A549 (cell line): ENCODE data around the gene RBMS3. TPM values are rescaled to one million over a fixed set of nuclear protein-coding genes. Genes with fewer than 3 reads are reported as not detected.
A peak's percentile ranks its signal among the peaks of the same experiment; 100 is the strongest.

Source experiments
- ATAC-seq, 2 experiments: fragments of 200-7000 bp in 1 of 2; fragments of >200 bp in 1 of 2; cut with Nextera tagmentation in 1 of 2; cut with Tn5 transposase in 1 of 2; 3 replicates each; pipeline versions ENCODE4 v1.8.0 to v1.9.1; 2018 to 2020; ENCODE audit warnings: mild to moderate bottlenecking in 1 of 2, moderate library complexity in 1 of 2
- CTCF ChIA-PET: fragments of 300-600 bp; sonication (Branson Sonifier 250); formaldehyde crosslinking; extraction: SDS; loops from one replicate; lab custom pipeline; 2021; ENCODE audit warnings: antibody characterized with exemption, inconsistent platforms; lab: Yijun Ruan, JAX
- POLR2A ChIA-PET: fragments of 350-600 bp; formaldehyde crosslinking; extraction: SDS; loops from one replicate; lab custom pipeline; 2021; ENCODE audit warnings: antibody characterized with exemption, inconsistent platforms; lab: Yijun Ruan, JAX
- DNase-seq, 2 experiments: peaks; one replicate each; pipeline versions ENCODE4 v3.0.0 to v3.0.0-alpha.2; 2011 to 2016; ENCODE audit warnings: low read depth in 1 of 2, low spot score in 1 of 2
- FAIRE-seq: peaks from 2 replicates; lab custom pipeline; 2011; peaks lifted over from hg19 to GRCh38; lab: Jason Lieb, UNC
- H3K27ac ChIP-seq, 2 experiments: fragments of >200 bp; sonication (Bioruptor Twin); formaldehyde crosslinking; 3 replicates each; pipeline ENCODE4 v1.5.1; 2016 to 2017
- H3K4me1 ChIP-seq: fragments of >200 bp; sonication (Bioruptor Twin); formaldehyde crosslinking; 3 replicates; pipeline ENCODE4 v1.6.1; 2016
- H3K4me2 ChIP-seq: fragments of >200 bp; sonication (Bioruptor Twin); formaldehyde crosslinking; 3 replicates; pipeline ENCODE4 v1.6.1; 2016
- H3K4me3 ChIP-seq: fragments of >200 bp; sonication (Bioruptor Twin); formaldehyde crosslinking; 3 replicates; pipeline ENCODE4 v1.5.1; 2016
- H3K9me3 ChIP-seq: fragments of >200 bp; sonication (Bioruptor Twin); formaldehyde crosslinking; 3 replicates; pipeline ENCODE4 v1.6.1; 2016
- BHLHE40 ChIP-seq: IDR thresholded peaks from 2 replicates; pipeline ENCODE4 v1.6.1; 2012; ENCODE audit warnings: low read depth, low read length, inconsistent platforms
- CEBPB ChIP-seq, 2 experiments: fragments of >200 bp in 1 of 2; sonication (Bioruptor Twin) in 1 of 2; formaldehyde crosslinking in 1 of 2; IDR thresholded peaks; 2 replicates each; pipeline ENCODE4 v1.6.1; 2012 to 2016
- CHD2 ChIP-seq: fragments of 150-350 bp; IDR thresholded peaks from 2 replicates; pipeline ENCODE4 v1.6.1; 2014; ENCODE audit warnings: low read length; ENCODE audit not compliant: partially characterized antibody
- EHMT2 ChIP-seq: fragments of 200-600 bp; sonication (generic); IDR thresholded peaks from 2 replicates; pipeline ENCODE4 v1.6.1; 2016; ENCODE audit warnings: antibody characterized with exemption, low read depth, mild to moderate bottlenecking, moderate library complexity
- ESRRA ChIP-seq: fragments of 150-350 bp; IDR thresholded peaks from 2 replicates; pipeline ENCODE4 v1.6.1; 2014; ENCODE audit warnings: mild to moderate bottlenecking, low read length, borderline replicate concordance
- GATA3 ChIP-seq: IDR thresholded peaks from 2 replicates; pipeline ENCODE4 v1.6.1; 2012; ENCODE audit warnings: borderline replicate concordance
- HEYL ChIP-seq: fragments of 250-450 bp; sonication (Bioruptor Pico); IDR thresholded peaks from 2 replicates; pipeline ENCODE4 v1.8.0; 2021; ENCODE audit warnings: mild to moderate bottlenecking, moderate library complexity
- HOXB13 ChIP-seq: fragments of 250-450 bp; sonication (Bioruptor Pico); IDR thresholded peaks from 2 replicates; pipeline ENCODE4 v1.5.0; 2020; ENCODE audit warnings: low read depth, mild to moderate bottlenecking, moderate library complexity
- JUNB ChIP-seq: fragments of >200 bp; sonication (Bioruptor Twin); formaldehyde crosslinking; IDR thresholded peaks from 2 replicates; pipeline ENCODE4 v1.6.1; 2016
- KDM5A ChIP-seq: fragments of 200-600 bp; sonication (generic); IDR thresholded peaks from 2 replicates; pipeline ENCODE4 v1.6.1; 2016; ENCODE audit warnings: antibody characterized with exemption, mild to moderate bottlenecking
- MAFK ChIP-seq: fragments of 450-650 bp; IDR thresholded peaks from 2 replicates; pipeline ENCODE4 v1.6.1; 2014; ENCODE audit not compliant: partially characterized antibody
- NFE2L2 ChIP-seq: fragments of 150-350 bp; conservative IDR thresholded peaks from 2 replicates; pipeline ENCODE4 v1.6.1; 2014; ENCODE audit warnings: low read length
- NR3C1 ChIP-seq: fragments of >200 bp; sonication (Bioruptor Twin); formaldehyde crosslinking; IDR thresholded peaks from 3 replicates; pipeline ENCODE4 v1.6.1; 2017
- POLR2A ChIP-seq: IDR thresholded peaks from 2 replicates; pipeline ENCODE4 v1.6.1; 2012; ENCODE audit warnings: mild to moderate bottlenecking, low read length
- RARB ChIP-seq: fragments of 250-450 bp; sonication (Bioruptor Pico); IDR thresholded peaks from 2 replicates; pipeline ENCODE4 v1.8.0; 2021; ENCODE audit warnings: mild to moderate bottlenecking, moderate library complexity
- RNF2 ChIP-seq: fragments of 200-600 bp; sonication (generic); IDR thresholded peaks from 2 replicates; pipeline ENCODE4 v1.6.1; 2016; ENCODE audit warnings: low read depth, mild to moderate bottlenecking, antibody characterized with exemption, moderate library complexity, borderline replicate concordance
- SMC3 ChIP-seq: fragments of >200 bp; sonication (Bioruptor Twin); formaldehyde crosslinking; IDR thresholded peaks from 3 replicates; pipeline ENCODE4 v1.6.1; 2018; ENCODE audit warnings: inconsistent platforms
- TFCP2L1 ChIP-seq: fragments of 250-450 bp; sonication (Bioruptor Pico); IDR thresholded peaks from 2 replicates; pipeline ENCODE4 v1.5.0; 2021; ENCODE audit warnings: mild to moderate bottlenecking
- ZC3H11A ChIP-seq: fragments of 450-650 bp; IDR thresholded peaks from 2 replicates; pipeline ENCODE4 v1.6.1; 2014; ENCODE audit warnings: antibody characterized with exemption, mild to moderate bottlenecking
- ZFP36 ChIP-seq: fragments of 450-650 bp; IDR thresholded peaks from 2 replicates; pipeline ENCODE4 v1.6.1; 2014; ENCODE audit warnings: borderline replicate concordance; ENCODE audit not compliant: partially characterized antibody
- WGBS: methylation state at CpG from one replicate; pipeline ENCODE4 v1.1.6; 2017; ENCODE audit errors: missing lambda C conversion rate; 5-methylcytosine and 5-hydroxymethylcytosine counted together
- polyA plus RNA-seq, 4 experiments: library from polyadenylated mRNA; depleted of rRNA in 3 of 4; stranded (reverse); fragments of >200 nt; fragmentation: RNase III in 1 of 4; extraction: RNeasy Plus Mini Kit Qiagen cat#74134 plus additional on column Dnase treatment in 1 of 4; gene quantifications; 2 replicates in 3 of 4; 3 replicates in 1 of 4; pipeline ENCODE4 v1.2.3, GENCODE V29; 2011 to 2017
- TF ChIP-seq, protein P1 (sequence below): fragments of 250-450 bp; sonication (Bioruptor Pico); IDR thresholded peaks from 2 replicates; pipeline ENCODE4 v1.5.0; 2020; ENCODE audit warnings: low read depth, mild to moderate bottlenecking, moderate library complexity
- TF ChIP-seq, protein P2 (sequence below): fragments of 250-450 bp; sonication (Bioruptor Pico); IDR thresholded peaks from 2 replicates; pipeline ENCODE4 v1.5.0; 2021; ENCODE audit warnings: mild to moderate bottlenecking, moderate library complexity, borderline replicate concordance
- TF ChIP-seq, protein P3 (sequence below): fragments of >200 bp; sonication (Bioruptor Twin); formaldehyde crosslinking; IDR thresholded peaks from 3 replicates; pipeline ENCODE4 v1.6.1; 2016
- TF ChIP-seq, protein P4 (sequence below): IDR thresholded peaks from 2 replicates; pipeline ENCODE4 v1.6.1; 2012; ENCODE audit warnings: low read depth, borderline replicate concordance
- TF ChIP-seq, protein P5 (sequence below): fragments of >200 bp; sonication (Bioruptor Twin); formaldehyde crosslinking; IDR thresholded peaks from 3 replicates; pipeline ENCODE4 v1.5.1; 2016

Gene RBMS3
- polyA plus RNA-seq, 2 of the 4 experiments (the other 2 are of a cell fraction): 0.92 to 4.1 TPM

DNA sequence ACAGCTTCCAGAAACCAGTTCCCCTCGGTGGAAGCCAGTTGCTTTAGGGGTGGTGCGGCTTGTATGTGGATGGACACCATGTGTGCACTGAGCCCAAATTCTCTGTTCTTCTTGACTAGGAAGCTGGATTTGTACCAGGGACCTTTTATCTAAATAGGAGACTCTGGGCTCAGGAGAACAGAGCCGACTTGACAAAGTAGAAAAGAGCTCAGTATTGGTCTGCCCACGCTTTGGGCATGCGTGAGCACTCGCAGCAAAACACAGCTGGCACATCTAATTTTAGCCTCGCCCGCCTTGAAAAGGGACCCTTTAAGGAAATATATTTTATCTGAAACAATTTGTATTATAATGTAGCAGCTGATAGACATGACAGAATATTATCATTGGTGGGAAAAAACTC is 1.1 kb upstream of the RBMS3 start:
- no peak for DNase-seq
- Histone ChIP-seq H3K4me2 (peak overlapping the region; percentile 84), H3K4me1 (peaks cover 19% of the 10 kb centered on the region), H3K27ac (peak overlapping the region in 1 of 2 experiments; percentile 44; a peak in 3 of 6 replicates), H3K4me3 (no peak overlapping the region; the same call in 2 of the 3 replicates), H3K9me3 (no peaks in the 10 kb centered on the region)
- FAIRE-seq: no peak
- 94% methylated on average over 8 of the region's 8 CpGs for WGBS
- ChIA-PET POLR2A (no interaction called here), CTCF (interaction anchor here (0.6 to 1.1 kb wide), 9 partner anchors 9 to 447 kb away, joined by 3 to 5 read pairs (median 3); no protein-coding TSS in a partner anchor)
- no peak for TF ChIP-seq RNF2
- no peak for TF ChIP-seq CHD2
- no peak for TF ChIP-seq GATA3
- TF ChIP-seq NR3C1: no peak
- no peak for TF ChIP-seq SMC3
- no peak for TF ChIP-seq POLR2A
- no peak for ATAC-seq

DNA sequence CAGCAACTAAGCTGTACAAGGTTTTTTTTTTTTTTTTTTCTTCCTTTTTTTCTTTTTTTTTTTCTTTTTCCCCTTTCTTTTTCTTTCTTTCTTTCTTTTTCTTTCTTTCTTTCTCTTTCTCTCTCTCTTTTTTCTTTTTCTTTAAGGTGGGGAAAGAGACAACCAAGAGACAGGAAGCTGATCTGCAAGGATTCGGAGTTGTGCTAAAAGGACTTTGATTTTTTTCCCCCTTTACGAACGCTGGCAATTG is 148 bp downstream of the RBMS3 start:
- FAIRE-seq (no peak), DNase-seq (peak in 1 of 2 experiments; percentile 31)
- H3K4me2 ChIP-seq: peak overlapping the region; percentile 84
- H3K4me3 ChIP-seq: peak overlapping the region; percentile 49
- peak overlapping the region; percentile 78 to 80 for H3K27ac ChIP-seq
- 0% methylated on average over 3 of the region's 3 CpGs for WGBS
- no peak for TF ChIP-seq SMC3
- no peak for TF ChIP-seq EHMT2
- TF ChIP-seq RARB (CRISPR knock-in tag): no peak
- TF ChIP-seq, protein P1, sequence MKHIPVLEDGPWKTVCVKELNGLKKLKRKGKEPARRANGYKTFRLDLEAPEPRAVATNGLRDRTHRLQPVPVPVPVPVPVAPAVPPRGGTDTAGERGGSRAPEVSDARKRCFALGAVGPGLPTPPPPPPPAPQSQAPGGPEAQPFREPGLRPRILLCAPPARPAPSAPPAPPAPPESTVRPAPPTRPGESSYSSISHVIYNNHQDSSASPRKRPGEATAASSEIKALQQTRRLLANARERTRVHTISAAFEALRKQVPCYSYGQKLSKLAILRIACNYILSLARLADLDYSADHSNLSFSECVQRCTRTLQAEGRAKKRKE (CRISPR knock-in tag): no peak
- TF ChIP-seq CHD2: no peak
- no peak for TF ChIP-seq NFE2L2
- no peak for TF ChIP-seq JUNB
- no peak for TF ChIP-seq BHLHE40
- no peak for TF ChIP-seq TFCP2L1
- TF ChIP-seq KDM5A: no peak
- TF ChIP-seq MAFK: no peak
- no peak for TF ChIP-seq ESRRA
- TF ChIP-seq, all 56 proteins: peak for 0
- CTCF ChIA-PET: interaction anchor here (0.6 to 1.7 kb wide), 9 partner anchors 9 to 542 kb away, joined by 3 to 5 read pairs (median 3); no protein-coding TSS in a partner anchor
- POLR2A ChIA-PET: interaction anchor here (0.6 to 1.3 kb wide), 3 partner anchors 43 to 402 kb away, joined by 3 to 5 read pairs (median 3); no protein-coding TSS in a partner anchor
- no peak for ATAC-seq
- peaks cover 31% of the 10 kb centered on the region for H3K4me1 ChIP-seq
- no peaks in the 10 kb centered on the region for H3K9me3 ChIP-seq

DNA sequence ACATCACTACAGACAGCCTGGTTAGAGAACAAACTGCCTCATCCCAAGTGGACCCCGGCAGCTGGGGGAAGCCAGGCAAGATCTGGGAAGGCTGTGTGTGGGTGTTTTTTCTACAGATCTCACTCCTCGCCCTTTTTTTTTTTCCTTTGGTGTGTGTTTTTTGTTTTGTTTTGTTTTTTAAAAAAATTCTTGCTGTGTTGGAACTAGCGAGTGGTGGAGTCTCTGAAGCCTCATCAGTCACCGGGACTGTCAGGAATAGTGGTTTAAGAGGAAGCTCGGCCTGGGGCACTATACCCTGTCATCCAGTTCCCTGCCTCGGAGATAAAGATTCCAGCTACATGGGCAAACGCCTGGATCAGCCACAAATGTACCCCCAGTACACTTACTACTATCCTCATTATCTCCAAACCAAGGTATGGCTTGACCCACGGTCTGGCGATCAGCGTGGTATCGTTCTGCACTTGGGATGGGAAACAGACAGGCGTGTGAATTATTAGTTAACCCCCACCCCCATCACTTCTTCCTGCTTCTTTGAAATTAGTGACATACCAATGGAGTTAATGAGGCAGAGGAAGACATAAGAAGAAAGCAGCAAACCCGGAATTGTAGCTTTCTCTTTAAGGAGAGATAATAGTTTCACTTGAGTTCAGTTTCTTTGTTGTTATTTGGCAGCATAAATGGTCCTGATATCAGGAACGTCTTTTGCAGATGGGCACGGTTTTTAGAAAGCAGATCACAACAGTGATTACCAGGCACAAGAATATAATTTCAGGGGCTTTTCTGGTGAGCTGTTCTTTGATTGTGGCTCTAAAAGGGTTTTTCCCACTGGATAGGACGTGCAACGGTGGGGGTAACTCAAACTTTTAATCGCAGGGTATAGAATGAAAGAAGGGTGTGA is 722 bp downstream of the RBMS3 start:
- Histone ChIP-seq H3K4me1 (peaks cover 36% of the 10 kb centered on the region), H3K4me2 (peak overlapping the region; percentile 84), H3K27ac (peak overlapping the region; percentile 78 to 80), H3K9me3 (no peaks in the 10 kb centered on the region), H3K4me3 (peak overlapping the region; percentile 49)
- ChIA-PET CTCF (interaction anchor here (0.6 to 1.7 kb wide), 9 partner anchors 9 to 542 kb away, joined by 3 to 5 read pairs (median 3); no protein-coding TSS in a partner anchor), POLR2A (interaction anchor here (0.6 to 1.3 kb wide), 3 partner anchors 43 to 413 kb away, joined by 3 to 5 read pairs (median 4); no protein-coding TSS in a partner anchor)
- under 1% methylated on average over 18 of the region's 18 CpGs for WGBS
- DNase-seq (peak in 1 of 2 experiments; percentile 20), ATAC-seq (peak; percentile 39 to 61), FAIRE-seq (peak; percentile 7)
- TF ChIP-seq, protein P2, sequence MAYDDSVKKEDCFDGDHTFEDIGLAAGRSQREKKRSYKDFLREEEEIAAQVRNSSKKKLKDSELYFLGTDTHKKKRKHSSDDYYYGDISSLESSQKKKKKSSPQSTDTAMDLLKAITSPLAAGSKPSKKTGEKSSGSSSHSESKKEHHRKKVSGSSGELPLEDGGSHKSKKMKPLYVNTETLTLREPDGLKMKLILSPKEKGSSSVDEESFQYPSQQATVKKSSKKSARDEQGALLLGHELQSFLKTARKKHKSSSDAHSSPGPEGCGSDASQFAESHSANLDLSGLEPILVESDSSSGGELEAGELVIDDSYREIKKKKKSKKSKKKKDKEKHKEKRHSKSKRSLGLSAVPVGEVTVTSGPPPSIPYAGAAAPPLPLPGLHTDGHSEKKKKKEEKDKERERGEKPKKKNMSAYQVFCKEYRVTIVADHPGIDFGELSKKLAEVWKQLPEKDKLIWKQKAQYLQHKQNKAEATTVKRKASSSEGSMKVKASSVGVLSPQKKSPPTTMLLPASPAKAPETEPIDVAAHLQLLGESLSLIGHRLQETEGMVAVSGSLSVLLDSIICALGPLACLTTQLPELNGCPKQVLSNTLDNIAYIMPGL (CRISPR knock-in tag): no peak
- TF ChIP-seq, protein P3, sequence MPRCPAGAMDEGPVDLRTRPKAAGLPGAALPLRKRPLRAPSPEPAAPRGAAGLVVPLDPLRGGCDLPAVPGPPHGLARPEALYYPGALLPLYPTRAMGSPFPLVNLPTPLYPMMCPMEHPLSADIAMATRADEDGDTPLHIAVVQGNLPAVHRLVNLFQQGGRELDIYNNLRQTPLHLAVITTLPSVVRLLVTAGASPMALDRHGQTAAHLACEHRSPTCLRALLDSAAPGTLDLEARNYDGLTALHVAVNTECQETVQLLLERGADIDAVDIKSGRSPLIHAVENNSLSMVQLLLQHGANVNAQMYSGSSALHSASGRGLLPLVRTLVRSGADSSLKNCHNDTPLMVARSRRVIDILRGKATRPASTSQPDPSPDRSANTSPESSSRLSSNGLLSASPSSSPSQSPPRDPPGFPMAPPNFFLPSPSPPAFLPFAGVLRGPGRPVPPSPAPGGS: no peak
- TF ChIP-seq ZC3H11A (no peak), ZFP36 (no peak), KDM5A (no peak), HEYL (CRISPR knock-in tag) (no peak), MAFK (no peak), CEBPB (IDR thresholded peaks at IDR 0.05) (no peak), BHLHE40 (no peak), HOXB13 (CRISPR knock-in tag) (no peak)
- TF ChIP-seq, protein P4, sequence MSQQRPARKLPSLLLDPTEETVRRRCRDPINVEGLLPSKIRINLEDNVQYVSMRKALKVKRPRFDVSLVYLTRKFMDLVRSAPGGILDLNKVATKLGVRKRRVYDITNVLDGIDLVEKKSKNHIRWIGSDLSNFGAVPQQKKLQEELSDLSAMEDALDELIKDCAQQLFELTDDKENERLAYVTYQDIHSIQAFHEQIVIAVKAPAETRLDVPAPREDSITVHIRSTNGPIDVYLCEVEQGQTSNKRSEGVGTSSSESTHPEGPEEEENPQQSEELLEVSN: no peak
- TF ChIP-seq, protein P5, sequence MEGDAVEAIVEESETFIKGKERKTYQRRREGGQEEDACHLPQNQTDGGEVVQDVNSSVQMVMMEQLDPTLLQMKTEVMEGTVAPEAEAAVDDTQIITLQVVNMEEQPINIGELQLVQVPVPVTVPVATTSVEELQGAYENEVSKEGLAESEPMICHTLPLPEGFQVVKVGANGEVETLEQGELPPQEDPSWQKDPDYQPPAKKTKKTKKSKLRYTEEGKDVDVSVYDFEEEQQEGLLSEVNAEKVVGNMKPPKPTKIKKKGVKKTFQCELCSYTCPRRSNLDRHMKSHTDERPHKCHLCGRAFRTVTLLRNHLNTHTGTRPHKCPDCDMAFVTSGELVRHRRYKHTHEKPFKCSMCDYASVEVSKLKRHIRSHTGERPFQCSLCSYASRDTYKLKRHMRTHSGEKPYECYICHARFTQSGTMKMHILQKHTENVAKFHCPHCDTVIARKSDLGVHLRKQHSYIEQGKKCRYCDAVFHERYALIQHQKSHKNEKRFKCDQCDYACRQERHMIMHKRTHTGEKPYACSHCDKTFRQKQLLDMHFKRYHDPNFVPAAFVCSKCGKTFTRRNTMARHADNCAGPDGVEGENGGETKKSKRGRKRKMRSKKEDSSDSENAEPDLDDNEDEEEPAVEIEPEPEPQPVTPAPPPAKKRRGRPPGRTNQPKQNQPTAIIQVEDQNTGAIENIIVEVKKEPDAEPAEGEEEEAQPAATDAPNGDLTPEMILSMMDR: no peak
